DMS114 treated with DMSO at 0.1 percent for 48 hours (cell line): ENCODE data around the gene WDR49.
"Not testable (repeated sequence)": the region's sequence is repeated elsewhere in the genome, so short reads cannot be mapped to it uniquely, and the experiment has no call there.

Experiments used
- DNase-seq: peaks from one replicate; lab custom pipeline; 2025; ENCODE audit not compliant: unreplicated experiment; lab: John Stamatoyannopoulos, UW

WDR49 gene

DNA sequence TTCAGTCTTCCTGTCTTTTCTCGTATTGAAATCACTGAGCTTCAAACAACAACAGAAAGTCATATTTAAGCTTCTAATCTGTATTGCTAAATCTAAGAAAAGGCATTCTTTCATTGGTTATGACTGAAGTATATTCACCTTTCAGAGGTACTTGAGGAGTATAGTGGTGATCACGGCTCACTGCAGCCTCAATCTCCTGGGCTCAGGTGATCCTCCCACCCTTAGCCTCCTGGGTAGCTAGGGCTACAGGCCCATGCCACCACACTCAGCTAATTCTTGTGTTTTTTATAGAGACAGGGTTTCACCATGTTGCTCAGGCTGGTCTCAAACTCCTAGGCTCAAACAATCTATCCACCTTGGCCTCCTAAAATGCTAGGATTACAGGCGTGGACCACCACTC is 38.7 kb downstream of the WDR49 start:
- DNase-seq, result no peak

DNA sequence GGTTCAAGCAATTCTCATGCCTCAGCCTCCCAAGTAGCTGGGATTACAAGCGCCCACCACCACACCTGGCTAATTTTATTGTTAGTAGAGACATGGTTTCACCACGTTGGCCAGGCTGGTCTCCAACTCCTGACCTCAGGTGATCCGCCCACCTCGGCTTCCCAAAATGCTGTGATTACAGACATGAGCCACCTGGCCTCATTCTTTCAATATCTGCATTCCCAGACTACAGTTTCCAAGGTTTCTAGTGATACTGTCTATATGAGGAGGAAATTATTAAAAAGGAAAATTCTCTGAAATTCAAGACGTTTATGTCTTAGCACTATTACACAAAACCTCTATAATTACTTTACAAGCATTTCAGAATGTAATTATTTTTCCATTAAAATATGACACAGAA is 39.5 kb downstream of the WDR49 start:
- DNase-seq, result not testable (repeated sequence)

DNA sequence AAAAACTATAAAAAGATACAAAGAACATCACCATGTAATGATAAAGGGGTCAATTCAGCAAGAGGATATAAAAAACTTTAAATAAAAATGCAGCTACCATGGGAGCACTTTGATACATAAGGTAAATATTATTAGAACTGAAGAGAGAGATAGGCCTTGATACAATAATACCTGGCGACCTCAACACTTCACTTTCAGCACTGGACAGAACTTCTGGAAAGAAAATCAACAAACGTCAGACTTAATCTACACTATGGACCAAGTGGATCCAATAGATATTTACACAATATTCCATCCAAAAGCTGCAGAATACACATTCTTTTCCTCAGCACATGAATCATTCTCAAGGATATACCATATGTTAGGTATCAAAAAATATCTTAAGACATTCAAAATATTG is 42.0 kb downstream of the WDR49 start:
- no peak for DNase-seq

DNA sequence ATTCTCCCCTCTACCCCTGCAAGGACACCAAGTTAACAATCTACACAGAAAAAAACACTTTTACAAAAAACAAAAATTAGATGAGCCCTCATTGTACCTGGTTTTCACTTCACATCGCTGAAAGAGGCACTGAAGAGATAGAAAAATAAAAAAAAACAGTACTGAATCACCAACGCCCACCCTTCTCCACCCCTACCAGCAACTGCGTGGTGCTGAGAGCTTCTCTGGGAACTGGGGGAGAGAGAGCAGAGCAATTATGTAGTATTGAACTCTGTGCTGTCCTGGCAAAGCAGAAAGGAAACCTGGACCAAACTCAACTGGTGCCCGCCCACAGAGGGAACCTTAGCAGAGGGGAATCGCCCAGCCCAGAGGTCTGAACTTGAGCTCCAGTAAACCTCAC is 44.6 kb downstream of the WDR49 start:
- no peak for DNase-seq

DNA sequence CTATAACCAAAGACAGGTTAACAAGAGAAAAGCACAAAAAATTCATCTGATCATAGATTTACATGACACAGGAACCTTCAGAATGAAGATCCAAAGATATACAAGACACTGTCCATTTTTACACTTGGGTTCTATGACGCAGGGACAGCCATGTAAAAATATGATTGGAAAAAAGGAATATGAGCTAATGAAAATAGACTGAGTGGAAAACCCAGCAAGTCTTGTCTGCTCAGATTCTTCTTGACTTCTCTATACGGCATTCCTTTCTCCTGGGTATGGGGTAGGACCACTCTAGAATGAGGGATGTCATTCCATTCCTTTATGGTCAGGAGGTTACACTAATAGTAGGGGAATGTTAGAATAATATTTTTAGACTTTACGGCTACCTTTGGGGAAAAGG is 46.9 kb downstream of the WDR49 start:
- DNase-seq, result no peak

DNA sequence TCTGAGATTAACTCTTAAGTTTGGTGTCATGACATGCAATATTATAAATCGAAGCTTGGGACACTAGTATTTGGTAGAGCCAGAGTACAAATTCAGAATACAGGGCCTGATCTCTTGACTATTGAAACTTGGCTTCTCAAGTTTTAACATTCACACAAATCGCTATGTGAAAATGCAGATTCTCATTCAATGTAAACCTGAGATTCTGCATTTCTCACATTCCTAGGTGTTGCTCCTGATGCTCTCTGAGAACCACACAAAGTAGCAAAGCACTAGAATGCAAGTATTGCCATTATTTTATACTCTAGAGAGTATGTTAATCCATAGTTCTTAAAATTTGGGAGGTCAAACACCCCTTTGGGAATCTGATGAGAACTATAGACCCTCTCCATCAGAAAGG is 47.9 kb downstream of the WDR49 start:
- no peak for DNase-seq

DNA sequence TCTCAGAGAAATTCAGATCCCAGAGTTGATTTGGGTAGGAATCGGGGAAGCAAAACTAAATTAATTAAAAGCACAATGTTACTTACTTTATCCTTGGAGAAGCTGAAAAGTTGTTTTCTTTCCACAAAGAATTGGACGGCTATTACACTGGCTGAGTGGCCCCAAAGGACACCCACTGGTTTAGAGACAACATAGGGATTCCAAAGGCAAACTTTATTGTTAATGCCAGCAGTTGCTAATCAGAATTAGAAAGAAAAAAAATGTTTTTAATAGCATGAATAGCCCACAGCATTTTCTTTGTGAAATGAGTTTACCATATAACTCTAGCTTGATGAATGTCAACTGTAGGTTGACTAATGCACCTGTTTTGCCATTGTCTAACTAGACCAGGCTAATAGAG is 51.7 kb downstream of the WDR49 start:
- no peak for DNase-seq

DNA sequence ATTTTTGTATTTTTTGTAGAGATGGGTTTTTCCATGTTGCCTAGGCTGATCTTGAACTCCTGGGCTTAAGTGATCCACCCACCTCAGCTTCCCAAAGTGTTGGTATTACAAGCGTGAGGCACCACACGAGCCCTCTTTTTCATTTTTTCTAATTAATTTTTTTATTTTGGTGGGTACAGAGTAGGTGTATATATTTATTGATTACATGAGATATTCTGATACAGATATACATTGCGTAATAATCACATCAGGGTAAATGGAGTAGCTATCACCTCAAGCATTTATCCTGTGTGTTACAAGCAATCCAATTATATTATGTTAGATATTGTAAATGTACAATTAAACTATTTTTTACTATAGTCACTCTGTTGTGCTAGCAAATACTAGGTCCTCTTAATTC is 66.1 kb downstream of the WDR49 start:
- no peak for DNase-seq

DNA sequence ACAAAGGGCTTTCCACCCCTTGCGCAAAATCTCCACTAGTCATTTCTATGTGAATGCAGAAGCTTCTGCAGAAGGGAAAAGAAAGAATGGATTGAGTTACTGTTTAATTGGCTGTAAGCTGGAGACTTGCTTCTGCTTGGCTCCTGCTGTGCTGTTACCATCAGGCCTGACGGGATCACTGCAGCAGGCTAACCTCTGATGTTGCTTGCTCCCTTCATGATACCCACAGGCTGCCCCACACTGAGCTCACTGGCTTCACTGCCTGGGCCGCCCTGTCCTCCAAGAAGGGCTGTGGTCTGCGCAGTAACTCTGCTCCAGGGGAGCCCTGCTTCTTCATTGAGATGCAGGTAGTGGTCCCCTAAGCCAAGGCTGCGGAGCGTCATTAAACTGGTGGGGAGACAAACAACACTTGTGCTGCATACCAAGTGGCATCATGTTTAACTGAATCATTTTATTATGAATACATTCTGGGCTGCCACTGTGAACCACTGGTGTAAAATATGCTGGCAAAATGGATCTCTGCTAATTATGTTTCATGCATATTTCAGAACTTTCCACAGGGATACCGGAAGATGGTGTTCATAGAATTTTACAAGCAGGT is 78.6 kb downstream of the WDR49 start:
- DNase-seq, result no peak

DNA sequence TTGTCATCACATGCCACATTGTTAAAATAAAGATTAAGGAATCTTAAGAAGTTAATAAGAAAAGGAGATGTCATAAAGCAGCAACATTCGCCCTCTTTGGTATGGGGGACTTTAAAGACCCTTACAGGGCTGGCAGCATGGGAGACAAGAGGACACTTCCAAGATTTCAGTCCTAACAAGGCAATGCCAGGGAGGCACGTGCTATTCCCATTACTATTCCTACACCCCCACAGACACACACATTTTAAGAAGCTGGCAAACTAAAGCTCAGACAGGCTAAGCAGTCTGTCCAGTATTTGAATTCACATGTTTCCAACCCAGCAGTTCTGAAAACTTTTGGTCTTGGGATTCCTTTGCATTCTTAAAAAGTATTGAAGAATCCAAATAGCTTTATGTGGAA is 80.8 kb downstream of the WDR49 start:
- DNase-seq, result no peak

DNA sequence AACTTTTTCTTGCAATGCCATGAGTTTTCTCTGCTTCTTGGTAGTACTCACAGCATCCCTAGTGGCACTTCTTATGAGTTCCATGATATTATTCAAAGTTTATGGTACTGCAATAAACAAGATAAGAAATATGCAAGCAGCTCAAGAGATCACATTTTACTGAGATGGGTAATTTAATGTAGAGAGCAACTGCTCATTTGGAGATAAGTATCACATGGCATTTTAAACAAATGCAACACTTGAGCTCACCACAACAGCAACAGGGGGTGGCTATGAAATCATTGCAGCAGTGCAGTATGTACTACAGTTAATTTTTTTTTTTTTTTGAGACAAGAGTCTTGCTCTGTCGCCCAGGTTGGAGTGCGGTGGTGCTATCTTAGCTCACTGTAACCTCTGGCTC is 85.1 kb downstream of the WDR49 start:
- no peak for DNase-seq

DNA sequence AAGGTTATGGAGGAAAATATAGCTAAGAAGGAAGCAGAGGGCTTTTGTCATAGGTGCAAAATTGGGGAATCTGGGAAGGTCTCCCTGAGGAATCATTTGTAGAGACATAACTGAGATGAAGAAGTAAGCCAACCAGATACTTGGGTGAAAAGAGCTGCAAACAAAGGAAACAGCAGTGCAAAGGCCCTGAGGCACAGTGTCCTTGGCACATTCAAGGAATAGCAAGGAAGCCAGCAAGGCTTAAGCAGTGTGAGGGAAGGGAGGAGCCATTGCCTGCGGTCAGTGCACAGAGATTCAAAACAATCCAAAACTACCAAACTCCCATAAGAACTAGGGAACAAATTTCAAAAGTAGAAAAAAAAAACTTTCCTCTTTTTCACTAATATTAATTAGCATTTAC is 88.3 kb downstream of the WDR49 start:
- no peak for DNase-seq

DNA sequence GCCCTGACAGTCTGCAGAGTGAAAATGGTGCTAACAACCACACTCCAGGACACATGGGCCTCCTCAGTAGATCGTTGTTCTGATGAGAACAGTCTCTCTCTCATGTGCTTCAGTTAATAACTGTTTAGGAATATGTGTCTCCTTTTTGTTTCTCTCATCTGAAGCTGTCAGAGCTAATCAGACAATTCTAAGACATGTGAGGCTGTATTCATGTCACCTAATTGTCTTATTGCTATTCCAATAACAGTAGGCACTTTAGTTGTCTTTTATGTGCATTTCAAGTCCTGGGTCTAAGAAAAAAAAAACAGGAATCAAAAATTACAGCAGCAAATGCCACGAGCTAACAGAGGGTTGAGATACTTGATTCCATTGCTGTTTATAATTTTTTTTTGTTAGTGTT is 89.1 kb downstream of the WDR49 start:
- DNase-seq, result no peak

DNA sequence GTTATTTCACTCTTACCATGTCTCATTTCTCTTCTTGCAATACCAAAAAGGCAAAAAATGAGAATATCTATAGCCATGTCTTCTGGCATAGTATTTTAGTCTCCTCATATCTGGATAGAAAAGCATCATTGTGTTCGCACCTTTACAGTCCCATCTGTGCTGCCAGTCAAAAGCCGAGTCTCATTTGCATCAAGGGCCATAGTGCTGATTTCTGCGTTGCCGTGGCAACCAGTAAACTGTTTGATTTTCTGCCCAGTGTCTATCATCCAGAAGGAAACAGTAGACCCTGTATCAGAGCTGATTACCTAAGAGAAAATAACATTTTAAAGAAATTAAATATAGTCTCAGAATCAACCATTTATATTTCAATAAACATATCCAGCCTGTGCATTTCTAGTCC is 93.8 kb downstream of the WDR49 start:
- DNase-seq, result no peak

DNA sequence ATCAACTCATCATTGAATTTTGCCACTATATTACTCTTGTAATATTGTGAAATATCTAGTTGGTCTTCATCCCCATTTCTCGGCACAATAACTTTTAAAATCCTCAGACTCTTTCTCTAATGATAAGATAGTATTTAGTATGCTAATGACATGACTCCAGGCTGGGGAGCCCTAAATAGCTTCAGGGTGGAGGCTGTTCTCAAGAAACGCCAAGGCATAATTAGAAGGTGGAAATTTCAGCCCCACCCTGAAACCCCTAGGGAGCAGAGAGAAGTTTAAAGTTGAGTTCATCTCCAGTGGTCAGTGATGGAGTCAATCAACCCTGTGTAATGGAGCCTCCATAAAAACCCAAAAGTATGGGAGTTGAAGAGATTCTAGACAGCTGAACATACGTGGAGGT is 98.8 kb downstream of the WDR49 start:
- no peak for DNase-seq

DNA sequence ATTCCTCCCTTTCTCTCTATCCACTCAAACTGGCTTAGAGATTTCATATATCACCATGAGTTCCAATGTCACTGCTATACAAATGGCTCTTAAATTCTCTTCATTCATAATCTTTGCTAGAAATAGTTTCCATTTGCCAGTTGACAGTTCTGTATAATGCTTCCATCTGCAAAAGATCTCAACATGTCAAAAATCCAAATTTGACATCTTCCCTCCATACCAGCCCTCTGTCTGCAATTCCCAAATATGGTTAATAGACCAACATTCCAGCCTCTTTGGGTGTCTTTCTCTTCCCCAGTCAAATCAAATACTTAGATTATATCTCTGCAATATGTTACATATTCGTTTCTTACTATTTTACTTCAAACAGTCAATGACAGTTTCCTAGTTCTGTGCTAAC is 115.7 kb downstream of the WDR49 start:
- DNase-seq, result no peak

DNA sequence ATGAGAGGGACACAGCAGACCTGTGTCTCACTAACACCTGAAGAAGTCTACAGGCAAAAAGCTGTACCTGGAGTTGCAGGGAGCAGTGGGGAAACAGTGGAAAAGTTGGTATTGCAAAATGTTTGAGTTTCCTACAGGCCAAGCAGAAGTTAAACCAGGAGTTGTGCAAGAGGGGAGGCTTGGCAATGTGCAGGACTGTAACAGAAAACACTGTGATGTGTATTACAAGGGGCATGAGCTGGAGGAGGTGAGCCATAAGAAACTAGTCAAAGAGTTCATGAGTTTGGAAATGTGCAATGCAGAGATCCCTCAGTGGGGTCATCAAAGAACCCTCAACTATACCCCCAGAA is 132.8 kb downstream of the WDR49 start:
- no peak for DNase-seq

DNA sequence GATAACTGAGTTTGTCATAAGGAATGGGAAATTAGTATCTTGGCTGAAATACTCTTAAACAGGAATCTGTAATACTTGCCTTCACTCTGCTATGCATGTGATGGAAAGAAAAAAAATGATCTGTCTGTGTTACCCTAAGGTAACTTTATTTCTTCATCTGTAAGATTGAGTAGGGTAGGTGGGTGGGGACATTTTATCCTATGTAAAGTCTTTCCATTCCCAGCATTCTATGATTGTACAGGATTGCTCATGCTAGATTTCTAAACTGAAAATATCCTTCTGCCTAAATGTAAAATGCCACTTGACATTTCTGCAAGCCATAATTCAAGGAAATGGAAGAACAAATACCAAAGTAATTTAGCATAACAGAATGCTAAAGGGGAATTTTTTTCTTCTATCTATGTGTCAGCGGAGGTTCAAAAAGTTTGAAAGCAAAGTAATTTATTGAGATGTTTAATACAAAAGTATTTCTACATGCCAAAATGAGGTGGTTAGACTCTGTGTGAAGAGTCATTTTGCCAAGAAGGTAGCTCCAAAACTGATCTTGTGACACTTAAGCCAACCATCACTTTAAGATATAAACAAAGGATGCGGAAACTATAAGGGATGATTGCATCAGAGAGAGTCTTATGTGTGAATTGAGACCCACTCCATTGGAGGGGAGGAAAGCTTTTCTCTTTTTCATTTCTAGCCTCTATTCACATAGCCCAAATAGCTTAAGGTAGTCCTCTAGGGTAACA is 133.3 kb downstream of the WDR49 start:
- no peak for DNase-seq

DNA sequence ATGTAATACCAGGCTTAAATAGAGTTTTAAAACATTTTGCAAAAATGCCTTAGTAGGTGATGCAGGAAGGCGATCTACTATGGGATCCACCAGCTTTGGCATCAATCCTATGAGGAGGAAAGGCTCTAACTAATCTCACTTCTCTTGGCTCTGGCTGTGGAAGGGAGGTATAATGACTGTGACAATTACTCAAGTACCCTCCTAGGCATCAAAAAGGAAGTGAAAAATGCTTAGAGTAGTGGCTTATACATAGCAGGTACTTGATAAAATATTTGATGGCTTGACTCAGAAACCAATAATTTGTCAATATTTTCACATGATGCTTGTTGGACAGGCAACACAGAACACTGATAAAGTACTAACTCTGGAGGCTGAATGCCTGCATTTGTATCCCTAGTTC is 145.8 kb downstream of the WDR49 start:
- no peak for DNase-seq

DNA sequence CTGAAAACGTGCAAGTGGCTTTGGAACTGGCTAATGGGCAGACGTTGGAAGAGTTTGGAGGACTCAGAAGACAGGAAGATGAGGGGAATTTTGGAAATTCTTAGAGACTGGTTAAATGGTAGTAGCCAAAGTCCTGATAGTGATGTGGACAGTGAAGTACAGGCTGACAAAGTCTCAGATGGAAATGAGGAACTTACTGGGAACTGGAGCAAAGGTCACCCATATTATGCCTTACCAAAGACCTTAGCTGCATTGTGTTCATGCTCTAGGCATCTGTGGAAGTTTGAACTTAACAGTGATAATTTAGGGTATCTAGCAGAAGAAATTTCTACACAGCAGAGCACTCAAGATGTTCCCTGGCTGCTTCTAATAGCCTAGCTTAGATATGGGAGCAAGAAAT is 151.3 kb downstream of the WDR49 start:
- DNase-seq, result no peak

DNA sequence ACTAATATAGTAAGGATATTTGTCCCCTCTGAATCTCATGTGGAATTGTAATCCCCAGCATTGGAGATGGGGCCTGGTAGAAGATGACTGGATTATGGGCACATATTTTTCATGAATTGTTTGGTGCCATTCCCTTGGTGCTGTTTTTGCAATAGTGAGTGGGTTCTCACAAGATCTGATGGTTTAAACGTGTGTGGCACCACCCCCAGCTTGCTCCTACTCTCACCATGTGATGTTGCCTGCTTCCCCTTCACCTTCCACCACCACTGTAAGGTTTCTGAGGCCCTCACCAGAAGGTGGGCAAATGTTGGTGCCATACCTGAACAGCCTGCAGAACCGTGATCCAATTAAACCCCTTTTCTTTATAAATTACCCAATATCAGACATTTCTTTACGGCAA is 151.8 kb downstream of the WDR49 start:
- DNase-seq, result no peak

DNA sequence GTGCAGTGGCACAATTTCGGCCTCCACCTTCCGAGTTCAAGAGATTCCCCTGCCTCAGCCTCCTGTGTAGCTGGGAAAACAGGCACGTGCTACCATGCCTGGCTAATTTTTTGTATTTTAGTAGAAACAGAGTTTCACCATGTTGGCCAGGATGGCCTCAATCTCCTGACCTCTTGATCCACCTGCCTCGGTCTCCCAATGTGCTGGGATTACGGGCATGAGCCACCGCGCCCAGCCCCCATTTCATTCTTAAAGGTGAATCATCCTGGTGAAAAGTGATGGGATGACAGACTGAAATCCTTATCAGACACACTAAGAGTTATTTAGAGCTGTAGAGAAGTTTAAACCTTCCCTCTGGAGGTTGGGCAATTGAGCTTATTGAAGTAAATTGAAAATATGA is 155.8 kb downstream of the WDR49 start:
- DNase-seq, result no peak

DNA sequence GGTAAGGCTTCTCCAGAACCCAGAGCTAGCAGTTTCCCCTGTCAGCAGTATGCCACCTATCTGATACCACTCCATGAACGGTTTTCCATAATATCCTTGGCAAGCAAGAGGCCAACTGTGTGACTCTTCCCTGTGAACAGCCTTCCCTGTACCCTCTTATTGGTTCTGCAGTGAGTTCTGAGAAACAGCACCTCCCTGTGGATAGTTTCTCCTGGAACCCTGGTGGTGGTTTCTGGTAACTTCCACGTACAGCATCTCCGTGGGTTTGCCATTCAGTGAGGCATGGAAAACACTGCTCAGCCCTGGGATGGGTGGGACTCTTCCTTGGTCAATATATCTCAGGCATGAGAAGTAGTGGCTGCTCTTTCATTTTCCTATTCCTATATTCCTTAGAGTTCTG is 160.5 kb downstream of the WDR49 start:
- DNase-seq, result no peak
